ENCODE measurements around the gene ZNF441. TPM values are rescaled to one million over a fixed set of nuclear protein-coding genes. Genes with fewer than 3 reads are reported as not detected.
A peak's percentile ranks its signal among the peaks of the same experiment; 100 is the strongest.

ZNF441 gene
- 8.0 to 9.6 TPM (median 8.7 TPM) in 3 replicates for total RNA-seq

DNA sequence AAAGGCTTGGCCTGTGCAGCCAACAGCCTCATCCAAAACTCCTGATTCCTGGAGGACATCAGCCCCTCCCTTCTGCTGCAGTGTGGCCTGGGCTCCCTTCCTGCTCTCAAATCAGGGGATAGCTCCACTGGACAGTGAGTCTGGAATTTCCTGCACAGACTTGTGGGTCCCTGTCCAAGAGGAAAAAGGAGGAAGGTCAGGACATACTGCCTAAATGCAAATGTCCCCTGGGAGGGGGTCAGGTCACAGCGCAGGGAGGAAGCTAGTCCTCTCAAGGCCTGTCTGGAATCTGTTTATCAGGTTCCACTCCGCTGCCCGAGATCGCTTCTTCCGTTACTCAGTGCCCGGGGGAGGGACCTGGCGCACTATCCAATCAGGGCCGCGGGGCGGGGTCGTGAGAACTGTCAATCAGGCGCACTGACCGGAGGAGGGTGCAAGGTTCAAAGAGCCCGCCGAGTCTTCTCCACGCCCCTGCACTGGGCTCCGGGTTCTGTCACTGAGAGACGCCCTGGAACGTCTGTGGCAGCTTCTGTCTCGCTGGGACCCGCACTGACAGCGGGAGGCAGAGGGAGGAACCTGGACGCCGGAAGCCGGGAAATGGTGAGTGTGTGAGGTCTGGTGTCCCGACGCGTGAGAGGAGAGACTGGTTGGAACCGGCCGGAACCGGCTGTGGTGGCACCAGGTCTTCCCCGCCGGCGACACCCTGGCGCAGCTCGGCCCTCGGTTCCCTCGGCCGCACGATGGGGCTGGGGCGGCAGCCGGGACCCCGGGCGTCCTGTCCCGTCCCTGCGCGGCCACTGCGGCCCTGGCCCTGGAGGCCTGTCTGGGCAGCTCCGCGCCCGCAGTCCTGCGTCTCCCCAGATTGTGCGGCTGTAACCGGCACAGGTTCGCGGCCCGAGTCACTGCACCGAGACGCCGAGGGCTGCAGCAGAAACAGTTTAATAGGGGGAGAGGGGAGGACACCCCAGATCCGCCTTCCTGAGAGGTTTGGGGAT is at the start of gene ZNF441:
ZNF441 (plus strand) TSS at position 404 of the 995 bp plus-strand sequence; CDS start at position 598, 194 bp downstream.
- DNase-seq (ENCODE audit: low spot score in 2 of 2, unreplicated experiment in 2 of 2) = peak; percentile 77 to 91
- Mint-ChIP-seq H3K36me3 (peaks cover 21% of the 10 kb centered on the region), H3K27ac (peak within 1 kb of the TSS; percentile 95), H3K4me1 (peaks cover 12% of the 10 kb centered on the region), H3K9me3 (peaks cover 41% of the 10 kb centered on the region), H3K4me3 (peak within 1 kb of the TSS; percentile 98), H3K27me3 (ENCODE audit: low read depth) (peaks cover 19% of the 10 kb centered on the region)
- TF ChIP-seq, protein P1, sequence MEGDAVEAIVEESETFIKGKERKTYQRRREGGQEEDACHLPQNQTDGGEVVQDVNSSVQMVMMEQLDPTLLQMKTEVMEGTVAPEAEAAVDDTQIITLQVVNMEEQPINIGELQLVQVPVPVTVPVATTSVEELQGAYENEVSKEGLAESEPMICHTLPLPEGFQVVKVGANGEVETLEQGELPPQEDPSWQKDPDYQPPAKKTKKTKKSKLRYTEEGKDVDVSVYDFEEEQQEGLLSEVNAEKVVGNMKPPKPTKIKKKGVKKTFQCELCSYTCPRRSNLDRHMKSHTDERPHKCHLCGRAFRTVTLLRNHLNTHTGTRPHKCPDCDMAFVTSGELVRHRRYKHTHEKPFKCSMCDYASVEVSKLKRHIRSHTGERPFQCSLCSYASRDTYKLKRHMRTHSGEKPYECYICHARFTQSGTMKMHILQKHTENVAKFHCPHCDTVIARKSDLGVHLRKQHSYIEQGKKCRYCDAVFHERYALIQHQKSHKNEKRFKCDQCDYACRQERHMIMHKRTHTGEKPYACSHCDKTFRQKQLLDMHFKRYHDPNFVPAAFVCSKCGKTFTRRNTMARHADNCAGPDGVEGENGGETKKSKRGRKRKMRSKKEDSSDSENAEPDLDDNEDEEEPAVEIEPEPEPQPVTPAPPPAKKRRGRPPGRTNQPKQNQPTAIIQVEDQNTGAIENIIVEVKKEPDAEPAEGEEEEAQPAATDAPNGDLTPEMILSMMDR (IDR thresholded peaks at IDR 0.05; ENCODE audit: unreplicated experiment) = no peak

DNA sequence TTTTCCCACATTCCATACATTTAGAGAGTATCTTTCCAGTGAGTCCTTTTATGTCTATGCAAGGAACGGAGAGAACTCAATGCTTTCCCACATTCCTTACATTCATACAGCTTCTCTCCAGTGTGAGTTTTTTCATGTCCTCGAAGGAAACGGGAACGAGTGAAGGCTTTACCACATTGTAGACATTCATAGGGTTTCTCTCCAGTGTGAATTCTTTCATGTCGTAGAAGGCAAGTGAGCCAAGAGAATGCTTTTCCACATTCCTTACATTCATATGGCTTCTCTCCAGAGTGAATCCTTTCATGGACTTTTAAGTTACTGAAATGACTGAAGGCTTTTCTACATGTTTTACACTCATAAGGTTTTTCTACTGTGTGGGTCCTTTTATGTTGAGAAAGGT is 45.1 kb upstream of the ZNF441 start:
- no peak overlapping the region for H3K27ac Mint-ChIP-seq
- no peak for DNase-seq (ENCODE audit: low spot score in 2 of 2, unreplicated experiment in 2 of 2)
- H3K27me3 Mint-ChIP-seq (ENCODE audit: low read depth) = no peaks in the 10 kb centered on the region
- TF ChIP-seq, protein P1 (IDR thresholded peaks at IDR 0.05; ENCODE audit: unreplicated experiment) = no peak
- peaks cover 67% of the 10 kb centered on the region for H3K9me3 Mint-ChIP-seq
- H3K4me3 Mint-ChIP-seq = no peak overlapping the region
- no peaks in the 10 kb centered on the region for H3K4me1 Mint-ChIP-seq
- H3K36me3 Mint-ChIP-seq = peaks cover 72% of the 10 kb centered on the region

DNA sequence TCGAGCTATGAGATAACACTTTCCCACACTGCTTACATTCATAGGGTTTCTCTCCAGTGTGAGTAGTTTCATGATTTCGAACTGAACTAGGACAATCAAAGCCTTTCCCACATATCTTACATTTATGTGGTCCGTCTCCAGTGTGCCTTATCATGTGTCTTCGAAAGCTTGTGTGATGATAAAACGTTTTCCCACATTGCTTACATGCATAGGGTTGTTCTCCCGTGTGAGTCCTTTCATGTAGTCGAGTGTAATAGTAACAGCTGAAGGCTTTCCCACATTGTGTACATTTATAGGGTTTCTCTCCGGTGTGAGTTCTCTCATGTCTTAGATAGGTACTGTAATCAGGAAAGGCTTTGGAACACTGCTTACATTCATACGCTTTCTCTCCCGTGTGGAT is 44.4 kb upstream of the ZNF441 start:
- Mint-ChIP-seq H3K36me3 (peaks cover 76% of the 10 kb centered on the region), H3K9me3 (peaks cover 67% of the 10 kb centered on the region), H3K27me3 (ENCODE audit: low read depth) (no peaks in the 10 kb centered on the region), H3K4me3 (no peak overlapping the region), H3K27ac (no peak overlapping the region), H3K4me1 (no peaks in the 10 kb centered on the region)
- no peak for DNase-seq (ENCODE audit: low spot score in 2 of 2, unreplicated experiment in 2 of 2)
- TF ChIP-seq, protein P1 (IDR thresholded peaks at IDR 0.05; ENCODE audit: unreplicated experiment) = no peak

DNA sequence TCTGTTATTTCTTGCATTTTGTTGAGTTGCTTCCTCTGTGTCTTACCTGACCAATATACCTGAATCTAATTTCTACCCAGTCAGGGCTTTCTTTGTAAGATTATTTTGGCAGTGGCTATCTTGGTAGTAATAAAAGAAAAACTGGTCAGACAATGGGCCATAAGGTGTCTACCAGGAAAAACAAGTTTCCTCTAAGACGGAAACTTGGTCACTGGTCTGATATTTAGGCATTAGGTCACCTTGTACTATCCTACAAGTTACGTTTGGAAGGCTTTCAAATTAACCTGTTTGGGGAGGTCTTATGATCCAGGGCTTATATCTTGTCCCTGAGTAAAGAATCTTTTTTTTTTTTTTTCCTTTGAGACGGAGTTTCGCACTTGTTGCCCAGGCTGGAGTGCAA is 37.2 kb upstream of the ZNF441 start:
- Mint-ChIP-seq H3K4me1 (no peaks in the 10 kb centered on the region), H3K36me3 (peaks cover 59% of the 10 kb centered on the region), H3K27me3 (ENCODE audit: low read depth) (no peaks in the 10 kb centered on the region), H3K9me3 (peaks cover 35% of the 10 kb centered on the region), H3K27ac (no peak overlapping the region), H3K4me3 (no peak overlapping the region)
- TF ChIP-seq, protein P1 (IDR thresholded peaks at IDR 0.05; ENCODE audit: unreplicated experiment) = no peak
- DNase-seq (ENCODE audit: low spot score in 2 of 2, unreplicated experiment in 2 of 2) = no peak

DNA sequence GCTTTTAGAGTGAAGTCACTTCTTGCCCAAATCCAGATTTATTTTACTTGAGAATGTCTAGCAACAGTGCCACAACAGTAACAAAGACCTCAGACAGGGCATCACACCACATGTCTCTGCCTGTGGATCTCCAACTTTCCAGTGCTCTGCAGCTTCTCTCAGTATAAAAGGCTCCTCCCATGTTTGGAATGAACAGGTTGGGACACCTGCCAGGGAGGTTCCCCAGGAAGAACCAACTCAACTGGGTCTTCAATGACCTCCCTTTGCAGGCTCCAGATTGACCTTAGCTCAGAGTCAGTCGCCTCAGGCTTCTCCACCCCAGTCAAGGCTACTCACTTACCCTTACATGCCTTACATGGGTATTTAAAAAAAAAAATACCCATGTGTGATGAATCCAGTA is 31.4 kb upstream of the ZNF441 start:
- no peak for DNase-seq (ENCODE audit: low spot score in 2 of 2, unreplicated experiment in 2 of 2)
- H3K9me3 Mint-ChIP-seq = peaks cover 7% of the 10 kb centered on the region
- H3K4me1 Mint-ChIP-seq = peaks cover 36% of the 10 kb centered on the region
- no peaks in the 10 kb centered on the region for H3K27me3 Mint-ChIP-seq (ENCODE audit: low read depth)
- H3K36me3 Mint-ChIP-seq = peaks cover 20% of the 10 kb centered on the region
- H3K27ac Mint-ChIP-seq = peak overlapping the region; percentile 36
- TF ChIP-seq, protein P1 (IDR thresholded peaks at IDR 0.05; ENCODE audit: unreplicated experiment) = no peak
- no peak overlapping the region for H3K4me3 Mint-ChIP-seq
